ENCODE measurements around the gene MCF2L. TPM values are rescaled to one million over a fixed set of nuclear protein-coding genes. Genes with fewer than 3 reads are reported as not detected.

Gene MCF2L
- total RNA-seq, 1 donor from 2014 or later: 6.7 TPM

DNA sequence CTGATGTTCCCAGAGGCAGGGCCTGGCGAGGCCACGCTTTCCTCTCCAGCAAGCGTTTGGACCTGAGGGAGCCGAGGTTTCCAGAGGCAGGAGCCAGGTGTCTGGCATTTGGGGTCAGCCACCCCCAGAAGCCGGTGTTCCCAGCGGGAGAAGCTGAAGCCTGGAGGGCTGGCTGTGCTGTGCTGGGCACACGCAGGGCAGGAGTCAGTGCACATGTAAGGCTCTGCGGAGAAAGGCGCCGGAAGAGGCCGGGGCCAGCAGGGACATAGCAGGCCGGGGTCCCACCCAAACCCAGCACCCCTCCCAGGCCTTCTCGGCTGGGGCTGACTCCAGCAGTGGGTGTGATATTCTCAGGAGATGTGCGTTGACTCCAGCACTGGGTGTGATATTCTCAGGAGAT is 31.6 kb downstream of the MCF2L start:
- no peaks in the 10 kb centered on the region for H3K9me3 Mint-ChIP-seq (ENCODE audit: low read depth)
- no peaks in the 10 kb centered on the region for H3K36me3 Mint-ChIP-seq (ENCODE audit: low read depth)
- DNase-seq (ENCODE audit: low spot score): no peak
- no peak overlapping the region for H3K4me3 Mint-ChIP-seq (ENCODE audit: unreplicated experiment)
- H3K27ac Mint-ChIP-seq (ENCODE audit: unreplicated experiment): no peak overlapping the region
- peaks cover 14% of the 10 kb centered on the region for H3K4me1 Mint-ChIP-seq (ENCODE audit: low read depth)
- TF ChIP-seq, protein P1, sequence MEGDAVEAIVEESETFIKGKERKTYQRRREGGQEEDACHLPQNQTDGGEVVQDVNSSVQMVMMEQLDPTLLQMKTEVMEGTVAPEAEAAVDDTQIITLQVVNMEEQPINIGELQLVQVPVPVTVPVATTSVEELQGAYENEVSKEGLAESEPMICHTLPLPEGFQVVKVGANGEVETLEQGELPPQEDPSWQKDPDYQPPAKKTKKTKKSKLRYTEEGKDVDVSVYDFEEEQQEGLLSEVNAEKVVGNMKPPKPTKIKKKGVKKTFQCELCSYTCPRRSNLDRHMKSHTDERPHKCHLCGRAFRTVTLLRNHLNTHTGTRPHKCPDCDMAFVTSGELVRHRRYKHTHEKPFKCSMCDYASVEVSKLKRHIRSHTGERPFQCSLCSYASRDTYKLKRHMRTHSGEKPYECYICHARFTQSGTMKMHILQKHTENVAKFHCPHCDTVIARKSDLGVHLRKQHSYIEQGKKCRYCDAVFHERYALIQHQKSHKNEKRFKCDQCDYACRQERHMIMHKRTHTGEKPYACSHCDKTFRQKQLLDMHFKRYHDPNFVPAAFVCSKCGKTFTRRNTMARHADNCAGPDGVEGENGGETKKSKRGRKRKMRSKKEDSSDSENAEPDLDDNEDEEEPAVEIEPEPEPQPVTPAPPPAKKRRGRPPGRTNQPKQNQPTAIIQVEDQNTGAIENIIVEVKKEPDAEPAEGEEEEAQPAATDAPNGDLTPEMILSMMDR (IDR thresholded peaks at IDR 0.05): no peak
- H3K27me3 Mint-ChIP-seq (ENCODE audit: low read depth): peaks cover 2% of the 10 kb centered on the region

DNA sequence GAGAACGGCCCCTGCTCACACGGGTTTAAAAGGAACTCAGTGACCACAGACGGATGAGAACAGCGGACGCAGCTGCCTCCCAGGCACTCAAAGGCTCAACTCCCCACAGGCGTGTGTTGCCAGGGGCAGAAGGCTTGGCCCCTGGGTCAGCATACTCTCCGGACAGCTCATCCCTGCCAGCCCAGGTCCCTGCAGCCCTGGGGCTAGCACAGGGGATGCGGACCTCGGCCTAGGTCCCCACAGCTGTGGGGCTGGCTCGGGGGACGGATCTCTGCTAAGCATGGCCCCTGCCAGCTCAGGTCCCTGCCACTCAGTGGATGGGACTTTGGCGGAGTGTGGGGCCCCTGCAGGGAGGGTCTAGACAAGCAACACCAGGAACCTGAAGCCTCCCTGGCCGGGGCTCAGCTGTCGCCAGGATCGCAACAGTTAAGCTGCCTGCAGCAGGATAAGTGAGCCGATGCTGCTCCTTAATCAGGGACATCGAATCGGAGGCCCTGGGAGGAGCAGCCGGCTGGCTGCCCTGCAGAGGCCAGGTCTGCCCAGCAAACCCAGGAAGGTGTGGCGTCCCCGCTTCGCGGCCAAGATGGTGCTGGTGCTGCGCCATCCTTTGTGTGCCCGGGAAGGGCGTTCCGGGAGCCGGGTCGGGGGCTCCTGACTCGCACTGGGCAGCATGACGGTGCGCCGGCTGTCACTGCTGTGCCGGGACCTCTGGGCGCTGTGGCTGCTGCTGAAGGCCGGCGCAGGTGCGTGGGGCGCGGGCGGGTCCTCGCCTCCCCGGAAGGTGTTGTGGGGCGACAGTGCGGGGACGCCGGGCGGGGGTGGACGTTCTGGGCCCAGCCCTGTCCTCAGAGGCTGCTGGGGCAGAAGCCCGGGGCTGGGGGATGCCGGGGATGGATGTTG is 32.5 kb downstream of the MCF2L start:
- no peaks in the 10 kb centered on the region for H3K9me3 Mint-ChIP-seq (ENCODE audit: low read depth)
- DNase-seq (ENCODE audit: low spot score): no peak
- H3K4me3 Mint-ChIP-seq (ENCODE audit: unreplicated experiment): peak overlapping the region; percentile 74
- H3K36me3 Mint-ChIP-seq (ENCODE audit: low read depth): no peaks in the 10 kb centered on the region
- H3K27me3 Mint-ChIP-seq (ENCODE audit: low read depth): peaks cover 2% of the 10 kb centered on the region
- peaks cover 14% of the 10 kb centered on the region for H3K4me1 Mint-ChIP-seq (ENCODE audit: low read depth)
- no peak overlapping the region for H3K27ac Mint-ChIP-seq (ENCODE audit: unreplicated experiment)
- TF ChIP-seq, protein P1 (IDR thresholded peaks at IDR 0.05): no peak

DNA sequence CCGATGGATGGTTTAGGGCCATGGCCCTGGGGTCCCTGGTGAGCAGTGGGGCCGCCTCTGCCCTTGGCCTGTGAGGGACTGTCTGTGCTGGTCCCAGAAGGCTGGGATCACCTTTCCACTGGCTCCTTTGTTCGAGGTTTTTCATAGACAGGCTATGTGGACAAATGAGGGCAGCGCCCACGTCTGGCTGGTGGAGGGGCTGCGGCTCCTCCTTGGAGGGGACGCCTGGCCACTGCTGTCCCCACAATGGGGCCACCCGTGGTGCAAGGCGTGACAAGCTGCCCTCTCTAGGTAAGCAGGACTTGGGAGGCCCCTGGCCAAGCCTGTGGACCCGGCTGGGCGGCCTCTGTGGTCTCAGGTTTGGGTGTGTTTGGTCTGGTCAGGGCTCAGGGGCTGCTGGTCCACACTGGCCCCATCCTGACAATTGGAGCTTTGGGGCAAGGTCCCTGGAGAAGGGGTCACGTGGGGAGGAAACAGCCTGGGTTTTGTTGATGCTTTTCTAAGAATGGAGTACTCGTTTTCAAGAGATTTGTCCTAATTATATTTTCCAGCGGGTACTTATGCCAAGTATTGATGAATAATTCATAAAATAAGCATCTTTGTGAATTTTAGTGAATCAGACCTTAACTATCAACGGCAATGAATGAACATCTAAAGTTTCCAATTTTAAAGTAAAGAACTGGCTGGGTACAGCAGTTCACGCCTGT is 33.3 kb downstream of the MCF2L start:
- DNase-seq (ENCODE audit: low spot score): no peak
- no peak overlapping the region for H3K27ac Mint-ChIP-seq (ENCODE audit: unreplicated experiment)
- H3K36me3 Mint-ChIP-seq (ENCODE audit: low read depth): no peaks in the 10 kb centered on the region
- H3K9me3 Mint-ChIP-seq (ENCODE audit: low read depth): no peaks in the 10 kb centered on the region
- H3K4me3 Mint-ChIP-seq (ENCODE audit: unreplicated experiment): peak overlapping the region; percentile 74
- peaks cover 14% of the 10 kb centered on the region for H3K4me1 Mint-ChIP-seq (ENCODE audit: low read depth)
- TF ChIP-seq, protein P1 (IDR thresholded peaks at IDR 0.05): peak; percentile 76
- peaks cover 2% of the 10 kb centered on the region for H3K27me3 Mint-ChIP-seq (ENCODE audit: low read depth)

DNA sequence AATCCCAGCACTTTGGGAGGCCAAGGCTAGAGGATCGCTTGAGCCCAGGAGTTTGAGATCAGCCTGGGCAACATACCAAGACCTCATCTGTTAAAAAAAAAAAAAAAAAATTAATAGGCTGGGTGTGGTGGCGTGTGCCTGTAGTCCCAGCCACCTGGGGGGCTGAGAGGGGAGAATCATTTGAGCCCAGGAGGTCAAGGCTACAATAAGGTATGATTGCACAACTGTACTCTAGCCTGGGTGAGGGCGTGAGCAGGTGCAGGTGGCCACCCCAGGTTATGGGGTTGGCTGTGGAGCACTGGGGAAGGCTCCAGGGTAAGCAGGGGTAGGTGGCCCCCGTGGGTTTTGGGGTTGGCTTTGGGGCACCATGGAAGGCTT is 33.9 kb downstream of the MCF2L start:
- Mint-ChIP-seq H3K27me3 (ENCODE audit: low read depth) (peaks cover 2% of the 10 kb centered on the region), H3K9me3 (ENCODE audit: low read depth) (no peaks in the 10 kb centered on the region), H3K4me3 (ENCODE audit: unreplicated experiment) (no peak overlapping the region), H3K4me1 (ENCODE audit: low read depth) (peaks cover 14% of the 10 kb centered on the region), H3K36me3 (ENCODE audit: low read depth) (no peaks in the 10 kb centered on the region), H3K27ac (ENCODE audit: unreplicated experiment) (no peak overlapping the region)
- no peak for DNase-seq (ENCODE audit: low spot score)
- TF ChIP-seq, protein P1 (IDR thresholded peaks at IDR 0.05): no peak

DNA sequence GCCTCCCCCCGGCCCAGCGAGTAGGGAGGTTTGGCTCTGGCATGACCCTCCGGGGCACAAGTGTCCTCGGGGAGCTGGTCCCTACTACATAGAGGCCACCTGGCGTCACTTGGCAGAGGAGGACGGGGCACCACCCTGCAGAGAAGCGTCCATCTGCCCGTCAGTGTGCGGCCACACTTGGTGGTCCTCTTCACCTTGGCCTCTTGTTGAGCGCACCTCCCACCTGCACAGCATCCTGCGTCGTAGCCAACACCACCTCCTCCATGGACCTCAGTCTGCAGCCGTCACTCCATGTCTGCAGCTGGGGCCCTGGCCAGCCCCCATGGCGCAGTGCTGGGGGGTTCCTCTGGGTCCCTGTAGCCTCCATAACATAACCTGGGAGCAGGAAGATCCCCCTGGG is 35.1 kb downstream of the MCF2L start:
- H3K36me3 Mint-ChIP-seq (ENCODE audit: low read depth): no peaks in the 10 kb centered on the region
- TF ChIP-seq, protein P1 (IDR thresholded peaks at IDR 0.05): no peak

More for the DNA sequence above, 35.1 kb downstream of the MCF2L start:
- no peaks in the 10 kb centered on the region for H3K9me3 Mint-ChIP-seq (ENCODE audit: low read depth)
- no peak overlapping the region for H3K27ac Mint-ChIP-seq (ENCODE audit: unreplicated experiment)
- no peak for DNase-seq (ENCODE audit: low spot score)
- peaks cover 2% of the 10 kb centered on the region for H3K27me3 Mint-ChIP-seq (ENCODE audit: low read depth)
- peaks cover 14% of the 10 kb centered on the region for H3K4me1 Mint-ChIP-seq (ENCODE audit: low read depth)
- H3K4me3 Mint-ChIP-seq (ENCODE audit: unreplicated experiment): no peak overlapping the region

Data from chondrocyte (in vitro differentiated cells).